H1 (cell line): ENCODE data around the gene SPECC1. TPM values are rescaled to one million over a fixed set of nuclear protein-coding genes. Genes with fewer than 3 reads are reported as not detected.

Experiments
- CEBPB ChIP-seq: IDR thresholded peaks from 2 replicates; pipeline ENCODE4 v1.6.1; 2012; ENCODE audit warnings: low read depth, low read length
- CHD7 ChIP-seq: fragments of 300-600 bp; sonication (generic); IDR thresholded peaks from 2 replicates; pipeline ENCODE4 v1.7.1; 2012; ENCODE audit warnings: low read length, moderate library complexity, mild to moderate bottlenecking, inconsistent platforms; ENCODE audit not compliant: insufficient replicate concordance
- POLR2A ChIP-seq, 2 experiments: IDR thresholded peaks; 1 replicate in 1 of 2; 2 replicates in 1 of 2; pipeline ENCODE4 v1.6.1; 2011; ENCODE audit warnings: low read depth in 2 of 2, low read length in 2 of 2, mild to moderate bottlenecking in 2 of 2; ENCODE audit errors: control extremely low read depth in 1 of 2
- RBBP5 ChIP-seq: IDR thresholded peaks from 2 replicates; pipeline ENCODE4 v1.7.1; 2012; ENCODE audit warnings: low read depth, mild to moderate bottlenecking, inconsistent platforms, low read length, moderate library complexity, borderline replicate concordance
- RNF2 ChIP-seq: fragments of 200-900, 300-1000 bp; sonication (generic); IDR thresholded peaks from 2 replicates; pipeline ENCODE4 v1.7.1; 2016; ENCODE audit warnings: borderline replicate concordance, low read depth, mild to moderate bottlenecking, antibody characterized with exemption, low read length; ENCODE audit not compliant: poor library complexity, severe bottlenecking; ENCODE audit errors: missing control alignments
- polyA plus RNA-seq, 7 experiments: library from polyadenylated mRNA; depleted of rRNA in 3 of 7; stranded (reverse) in 5 of 7; unstranded in 2 of 7; fragments of >200 nt in 5 of 7; fragments of 200-250 nt in 2 of 7; gene quantifications; 1 replicate in 5 of 7; 2 replicates in 1 of 7; 4 replicates in 1 of 7; pipeline versions ENCODE4 v1.2.1 to v1.2.3, GENCODE V29; 2011 to 2013; ENCODE audit warnings: missing spikeins in 2 of 7, mixed read lengths in 2 of 7
- total RNA-seq: library from RNA; stranded (reverse); fragmentation: NEBNext Ultra II Directional; extraction: Animal tissue kit (Norgen Biotek cat#: 25700); gene quantifications from 2 replicates; pipeline ENCODE4 v1.2.1, GENCODE V29; 2021

Gene SPECC1
- total and polyA plus RNA-seq, 2 of the 8 experiments (the other 6 are each of a cell fraction or from before 2014, with no cell fraction given): 35.8 to 87.9 TPM

DNA sequence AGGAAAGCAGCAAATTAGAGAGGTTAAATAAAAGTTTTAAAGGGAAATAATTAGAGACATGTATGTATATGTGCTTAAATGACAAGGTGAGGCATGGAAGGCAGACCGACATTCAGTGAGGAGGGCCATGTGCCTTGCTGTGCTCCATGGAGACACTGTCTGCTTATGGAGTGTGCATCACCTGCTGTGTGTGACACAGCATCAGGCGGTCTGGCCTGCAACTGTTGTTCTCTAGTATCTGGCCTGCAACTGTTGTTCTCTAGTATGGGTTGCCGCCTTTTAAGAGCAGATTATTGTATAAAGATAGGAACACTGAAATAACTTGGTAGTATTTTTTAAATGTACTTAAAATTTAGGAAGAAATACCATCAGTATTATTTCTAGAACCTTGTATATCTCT is 233.1 kb downstream of the SPECC1 start (continued):
- TF ChIP-seq CHD7 (no peak), RNF2 (no peak), RBBP5 (no peak), CEBPB (no peak), POLR2A (IDR thresholded peaks at IDR 0.05; ENCODE audit: control extremely low read depth in 1 of 2, low read depth in 2 of 2, low read length in 2 of 2) (no peak)
